Osteoblast (primary cell): ENCODE results near the gene GPATCH3. TPM values are rescaled to one million over a fixed set of nuclear protein-coding genes. Genes with fewer than 3 reads are reported as not detected.
A peak's percentile ranks its signal among the peaks of the same experiment; 100 is the strongest.
"Not testable (repeated sequence)": the region's sequence is repeated elsewhere in the genome, so short reads cannot be mapped to it uniquely, and the experiment has no call there.

Experiments used
- DNase-seq: peaks from one replicate; pipeline ENCODE4 v3.0.0; 2011; ENCODE audit warnings: low spot score, mixed read lengths; ENCODE audit not compliant: insufficient read length; ENCODE audit errors: missing footprints
- H2AFZ ChIP-seq: 2 replicates; pipeline ENCODE4 v1.6.0; 2011; ENCODE audit warnings: mild to moderate bottlenecking, low read length
- H3K27ac ChIP-seq: 2 replicates; pipeline ENCODE4 v1.5.1; 2011; ENCODE audit warnings: mild to moderate bottlenecking, low read depth, low read length, moderate library complexity
- H3K27me3 ChIP-seq: 2 replicates; pipeline ENCODE4 v1.6.0; 2012; ENCODE audit warnings: mild to moderate bottlenecking, control low read depth, inconsistent platforms, low read length, moderate library complexity; ENCODE audit not compliant: insufficient read depth
- H3K36me3 ChIP-seq: 2 replicates; pipeline ENCODE4 v1.5.1; 2011; ENCODE audit warnings: mild to moderate bottlenecking, low read length, control low read depth, moderate library complexity; ENCODE audit not compliant: insufficient read depth
- H3K4me1 ChIP-seq: 2 replicates; pipeline ENCODE4 v1.5.1; 2011; ENCODE audit warnings: mild to moderate bottlenecking, low read length, control low read depth, moderate library complexity; ENCODE audit not compliant: insufficient read depth
- H3K4me2 ChIP-seq: 2 replicates; pipeline ENCODE4 v1.6.0; 2011; ENCODE audit warnings: mild to moderate bottlenecking, low read length; ENCODE audit not compliant: insufficient read depth
- H3K4me3 ChIP-seq: fragments of 200-600 bp; sonication (generic); 3 replicates; pipeline ENCODE4 v1.5.1; 2012; ENCODE audit warnings: mild to moderate bottlenecking, low read length, inconsistent platforms; ENCODE audit not compliant: insufficient read depth
- H3K79me2 ChIP-seq: 2 replicates; pipeline ENCODE4 v1.6.0; 2012; ENCODE audit warnings: mild to moderate bottlenecking, low read length, control low read depth, inconsistent platforms; ENCODE audit not compliant: insufficient read depth
- H3K9me3 ChIP-seq: 2 replicates; pipeline ENCODE4 v1.5.1; 2011; ENCODE audit warnings: low read depth, low read length, control low read depth
- H4K20me1 ChIP-seq: 2 replicates; pipeline ENCODE4 v1.6.0; 2012; ENCODE audit warnings: mild to moderate bottlenecking, low read length, control low read depth; ENCODE audit not compliant: insufficient read depth
- total RNA-seq: library from RNA; depleted of rRNA; stranded (reverse); fragments of >200 nt; gene quantifications from 2 replicates; pipeline ENCODE4 v1.2.3, GENCODE V29; 2012
- TF ChIP-seq, protein P1 (sequence below): IDR thresholded peaks from 2 replicates; pipeline ENCODE4 v1.5.1; 2011; ENCODE audit warnings: mild to moderate bottlenecking, low read depth, low read length, moderate library complexity; ENCODE audit errors: extremely low read depth

The GPATCH3 gene
- total RNA-seq, 1 donor: 10.9 TPM

DNA sequence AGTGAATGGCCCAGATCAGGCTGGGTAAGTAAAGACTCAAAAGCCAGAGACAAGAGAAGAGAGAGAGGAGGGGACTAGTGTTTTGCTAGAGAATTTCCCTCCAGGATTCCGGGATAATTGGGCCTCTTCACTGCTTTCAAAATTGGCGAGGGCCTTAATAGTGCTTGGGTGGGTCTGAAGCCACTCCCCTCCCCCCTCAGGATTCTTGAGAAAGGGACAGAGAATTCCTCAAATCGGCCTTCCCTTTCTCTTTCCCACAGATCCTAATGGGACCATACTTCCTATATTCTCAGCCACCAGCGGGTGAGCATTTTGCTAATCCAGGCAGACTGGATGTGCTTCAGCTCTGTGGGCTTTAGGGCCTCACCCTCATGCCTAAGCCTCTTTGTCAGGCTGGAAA lies 25.4 kb downstream of the GPATCH3 start:
- no peak for DNase-seq
- H3K4me2 ChIP-seq: no peak overlapping the region
- TF ChIP-seq, protein P1, sequence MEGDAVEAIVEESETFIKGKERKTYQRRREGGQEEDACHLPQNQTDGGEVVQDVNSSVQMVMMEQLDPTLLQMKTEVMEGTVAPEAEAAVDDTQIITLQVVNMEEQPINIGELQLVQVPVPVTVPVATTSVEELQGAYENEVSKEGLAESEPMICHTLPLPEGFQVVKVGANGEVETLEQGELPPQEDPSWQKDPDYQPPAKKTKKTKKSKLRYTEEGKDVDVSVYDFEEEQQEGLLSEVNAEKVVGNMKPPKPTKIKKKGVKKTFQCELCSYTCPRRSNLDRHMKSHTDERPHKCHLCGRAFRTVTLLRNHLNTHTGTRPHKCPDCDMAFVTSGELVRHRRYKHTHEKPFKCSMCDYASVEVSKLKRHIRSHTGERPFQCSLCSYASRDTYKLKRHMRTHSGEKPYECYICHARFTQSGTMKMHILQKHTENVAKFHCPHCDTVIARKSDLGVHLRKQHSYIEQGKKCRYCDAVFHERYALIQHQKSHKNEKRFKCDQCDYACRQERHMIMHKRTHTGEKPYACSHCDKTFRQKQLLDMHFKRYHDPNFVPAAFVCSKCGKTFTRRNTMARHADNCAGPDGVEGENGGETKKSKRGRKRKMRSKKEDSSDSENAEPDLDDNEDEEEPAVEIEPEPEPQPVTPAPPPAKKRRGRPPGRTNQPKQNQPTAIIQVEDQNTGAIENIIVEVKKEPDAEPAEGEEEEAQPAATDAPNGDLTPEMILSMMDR: no peak
- H3K9me3 ChIP-seq: no peaks in the 10 kb centered on the region
- H4K20me1 ChIP-seq: no peaks in the 10 kb centered on the region
- H3K79me2 ChIP-seq: peaks cover 2% of the 10 kb centered on the region
- H3K27ac ChIP-seq: no peak overlapping the region
- H3K27me3 ChIP-seq: no peaks in the 10 kb centered on the region
- no peak overlapping the region for H3K4me3 ChIP-seq
- no peaks in the 10 kb centered on the region for H3K4me1 ChIP-seq
- H3K36me3 ChIP-seq: peaks cover 37% of the 10 kb centered on the region
- H2AFZ ChIP-seq: no peak overlapping the region

DNA sequence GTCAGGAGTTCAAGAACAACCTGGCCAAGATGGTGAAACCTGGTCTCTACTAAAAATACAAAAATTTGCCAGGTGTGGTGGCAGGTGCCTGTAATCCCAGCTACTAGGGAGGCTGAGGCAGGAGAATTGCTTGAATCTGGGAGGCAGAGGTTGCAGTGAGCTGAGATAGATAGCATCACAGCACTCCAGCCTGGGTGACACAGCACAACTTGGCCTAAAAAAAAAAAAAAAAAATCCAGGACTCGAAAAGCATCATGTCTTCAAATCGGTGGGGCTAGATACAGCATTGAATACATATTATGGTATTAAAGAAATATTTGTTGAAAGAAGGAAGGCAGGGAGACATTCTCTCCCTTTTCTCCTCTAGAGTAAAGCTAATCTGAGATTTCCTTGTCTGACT lies 27.2 kb downstream of the GPATCH3 start:
- not testable (repeated sequence) for H3K4me2 ChIP-seq, H3K27ac ChIP-seq, H3K9me3 ChIP-seq, H3K27me3 ChIP-seq, H3K4me1 ChIP-seq, H2AFZ ChIP-seq, H4K20me1 ChIP-seq, H3K4me3 ChIP-seq, H3K79me2 ChIP-seq
- peaks cover 23% of the 10 kb centered on the region for H3K36me3 ChIP-seq
- DNase-seq: peak; percentile 49

DNA sequence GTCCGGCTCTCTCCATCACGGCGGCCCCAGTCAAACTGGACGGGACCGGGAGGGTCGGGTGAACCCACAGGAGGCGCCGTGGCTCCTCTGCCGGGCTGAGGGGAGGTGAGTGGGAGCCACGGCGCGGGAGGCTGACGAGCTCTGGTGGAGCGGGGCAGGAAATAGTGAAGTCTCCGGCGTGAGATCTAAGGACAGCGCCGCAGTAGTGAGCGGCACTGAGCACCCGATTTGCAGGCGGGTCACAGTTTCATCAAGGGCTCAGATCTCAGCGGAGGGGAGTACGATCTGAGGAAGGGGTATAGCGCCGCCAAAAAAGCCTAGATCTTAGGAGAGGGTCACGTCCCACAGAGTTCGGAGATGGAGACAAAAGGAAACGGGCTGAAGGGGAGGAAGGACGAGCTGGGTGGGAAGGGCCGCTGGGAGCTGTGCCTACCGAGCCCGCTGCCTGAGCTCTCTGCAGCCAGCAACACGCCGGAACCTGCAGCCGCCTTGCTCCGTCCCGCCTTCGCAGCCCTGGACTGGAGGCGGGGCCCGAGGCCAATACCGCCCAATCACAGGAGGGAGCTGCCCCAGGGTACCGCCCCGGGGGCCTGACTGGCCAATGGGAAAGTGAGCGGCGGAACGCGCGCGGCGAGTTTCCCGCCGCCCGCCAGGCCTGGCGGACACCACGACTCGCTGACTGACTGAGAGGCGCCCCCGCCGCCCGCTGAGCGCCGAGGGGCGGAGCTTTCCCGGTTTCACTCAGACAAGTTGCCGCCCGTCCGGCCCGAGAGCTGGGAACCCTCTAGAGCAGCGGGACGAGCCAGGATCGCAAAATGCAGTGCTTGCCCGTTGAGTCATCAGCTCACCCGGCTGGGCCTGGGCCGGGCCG lies 35.4 kb downstream of the GPATCH3 start:
- H3K4me2 ChIP-seq: peak overlapping the region; percentile 97
- peak overlapping the region; percentile 91 for H3K27ac ChIP-seq
- H3K4me3 ChIP-seq: peak overlapping the region; percentile 86
- H2AFZ ChIP-seq: peak overlapping the region; percentile 97
- H4K20me1 ChIP-seq: no peaks in the 10 kb centered on the region
- no peaks in the 10 kb centered on the region for H3K36me3 ChIP-seq
- DNase-seq: peak; percentile 98
- peaks cover 23% of the 10 kb centered on the region for H3K4me1 ChIP-seq
- H3K9me3 ChIP-seq: no peaks in the 10 kb centered on the region
- no peaks in the 10 kb centered on the region for H3K27me3 ChIP-seq
- H3K79me2 ChIP-seq: no peaks in the 10 kb centered on the region
- TF ChIP-seq, protein P1: no peak

DNA sequence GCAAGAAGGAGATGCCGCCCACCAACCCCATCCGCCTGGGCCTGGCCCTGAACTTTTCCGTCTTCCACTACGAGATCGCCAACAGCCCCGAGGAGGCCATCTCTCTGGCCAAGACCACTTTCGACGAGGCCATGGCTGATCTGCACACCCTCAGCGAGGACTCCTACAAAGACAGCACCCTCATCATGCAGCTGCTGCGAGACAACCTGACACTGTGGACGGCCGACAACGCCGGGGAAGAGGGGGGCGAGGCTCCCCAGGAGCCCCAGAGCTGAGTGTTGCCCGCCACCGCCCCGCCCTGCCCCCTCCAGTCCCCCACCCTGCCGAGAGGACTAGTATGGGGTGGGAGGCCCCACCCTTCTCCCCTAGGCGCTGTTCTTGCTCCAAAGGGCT lies 36.6 kb downstream of the GPATCH3 start:
- Histone ChIP-seq H3K4me2 (peak overlapping the region; percentile 97), H3K27ac (no peak overlapping the region), H3K4me3 (peak overlapping the region; percentile 86), H3K79me2 (no peaks in the 10 kb centered on the region), H3K36me3 (no peaks in the 10 kb centered on the region), H3K27me3 (no peaks in the 10 kb centered on the region), H2AFZ (no peak overlapping the region), H3K4me1 (peaks cover 23% of the 10 kb centered on the region), H4K20me1 (no peaks in the 10 kb centered on the region), H3K9me3 (no peaks in the 10 kb centered on the region)
- no peak for DNase-seq
- TF ChIP-seq, protein P1: no peak
